IPS-18a (cell line): Measurements from ENCODE around the gene SART1.
"Not testable (repeated sequence)": the region's sequence is repeated elsewhere in the genome, so short reads cannot be mapped to it uniquely, and the experiment has no call there.

ENCODE experiments used
- H3K27ac ChIP-seq: one replicate; pipeline ENCODE4 v1.5.1; 2013; ENCODE audit warnings: low read length
- H3K27me3 ChIP-seq: one replicate; pipeline ENCODE4 v1.6.1; 2013; ENCODE audit warnings: mild to moderate bottlenecking, low read length; ENCODE audit not compliant: control insufficient read depth, insufficient read depth
- H3K36me3 ChIP-seq: one replicate; pipeline ENCODE4 v1.6.1; 2013; ENCODE audit warnings: low read depth, low read length; ENCODE audit not compliant: control insufficient read depth
- H3K4me1 ChIP-seq: one replicate; pipeline ENCODE4 v1.6.1; 2013; ENCODE audit warnings: low read depth, low read length; ENCODE audit not compliant: control insufficient read depth
- H3K4me3 ChIP-seq: one replicate; pipeline ENCODE4 v1.5.1; 2013; ENCODE audit warnings: low read length
- H3K9ac ChIP-seq: one replicate; pipeline ENCODE4 v1.6.1; 2013; ENCODE audit warnings: mild to moderate bottlenecking, low read length, moderate library complexity
- H3K9me3 ChIP-seq: one replicate; pipeline ENCODE4 v1.6.1; 2013; ENCODE audit warnings: low read depth, low read length; ENCODE audit not compliant: control insufficient read depth

The SART1 gene

GRCh38 chr11:66014804-66015453 is 53.4 kb downstream of the SART1 start:
- Histone ChIP-seq H3K36me3 (no peaks in the 10 kb centered on the region), H3K27ac (no peak overlapping the region), H3K27me3 (no peaks in the 10 kb centered on the region), H3K9me3 (no peaks in the 10 kb centered on the region), H3K4me3 (no peak overlapping the region), H3K9ac (no peak overlapping the region), H3K4me1 (no peaks in the 10 kb centered on the region)

DNA sequence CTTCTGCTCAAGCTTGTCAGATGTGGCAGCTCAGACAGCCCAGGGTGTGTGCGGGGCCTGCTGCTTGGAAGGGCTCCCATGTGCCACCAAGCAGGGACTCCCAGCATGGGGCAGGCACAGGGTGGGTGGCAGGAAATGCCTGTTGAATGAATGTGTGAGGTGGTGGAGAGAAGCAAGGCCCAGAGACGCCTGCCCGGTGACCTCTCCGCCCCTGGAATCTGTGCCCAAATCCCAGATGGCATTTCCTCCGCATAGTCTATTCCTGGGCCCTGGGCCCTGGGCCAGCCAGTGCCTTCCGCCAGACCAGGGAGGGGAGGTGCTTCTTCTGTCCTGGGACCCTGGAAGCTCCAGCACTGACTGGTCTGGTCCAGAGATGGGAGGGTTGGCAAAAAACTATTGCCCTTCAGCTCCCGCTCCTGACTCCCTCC is 53.9 kb downstream of the SART1 start:
- no peaks in the 10 kb centered on the region for H3K4me1 ChIP-seq
- no peaks in the 10 kb centered on the region for H3K9me3 ChIP-seq
- no peak overlapping the region for H3K9ac ChIP-seq
- no peak overlapping the region for H3K27ac ChIP-seq
- H3K36me3 ChIP-seq = no peaks in the 10 kb centered on the region
- H3K27me3 ChIP-seq = no peaks in the 10 kb centered on the region
- H3K4me3 ChIP-seq = no peak overlapping the region

GRCh38 chr11:66015936-66016792 is 54.6 kb downstream of the SART1 start:
- Histone ChIP-seq H3K27ac (no peak overlapping the region), H3K9ac (no peak overlapping the region), H3K4me3 (no peak overlapping the region), H3K36me3 (no peaks in the 10 kb centered on the region), H3K27me3 (no peaks in the 10 kb centered on the region), H3K9me3 (no peaks in the 10 kb centered on the region), H3K4me1 (no peaks in the 10 kb centered on the region)

DNA sequence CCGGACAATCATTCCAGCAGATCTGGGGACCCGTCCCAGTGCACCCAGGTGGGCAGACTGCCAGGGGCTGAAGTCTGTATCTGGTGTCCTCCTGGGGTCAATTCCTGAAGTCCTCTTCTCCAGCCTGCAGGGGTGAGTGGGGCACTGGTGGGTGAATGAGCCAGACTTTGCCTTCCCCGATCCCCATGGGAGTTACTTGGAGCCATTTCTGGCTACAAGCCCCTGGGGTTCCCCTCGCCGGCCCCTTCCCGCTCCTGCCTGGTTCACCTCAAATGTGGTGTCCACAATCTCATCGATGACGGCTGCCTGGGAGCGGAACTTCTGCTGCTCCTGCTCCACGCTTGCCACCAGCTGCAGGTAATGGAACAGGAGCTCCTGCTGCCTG is 55.3 kb downstream of the SART1 start:
- no peaks in the 10 kb centered on the region for H3K36me3 ChIP-seq
- no peak overlapping the region for H3K9ac ChIP-seq
- H3K4me3 ChIP-seq = no peak overlapping the region
- H3K4me1 ChIP-seq = no peaks in the 10 kb centered on the region
- H3K9me3 ChIP-seq = no peaks in the 10 kb centered on the region
- peaks cover 2% of the 10 kb centered on the region for H3K27me3 ChIP-seq
- H3K27ac ChIP-seq = no peak overlapping the region

GRCh38 chr11:66017321-66017720 is 55.8 kb downstream of the SART1 start:
- no peak overlapping the region for H3K4me3 ChIP-seq
- no peaks in the 10 kb centered on the region for H3K4me1 ChIP-seq

DNA sequence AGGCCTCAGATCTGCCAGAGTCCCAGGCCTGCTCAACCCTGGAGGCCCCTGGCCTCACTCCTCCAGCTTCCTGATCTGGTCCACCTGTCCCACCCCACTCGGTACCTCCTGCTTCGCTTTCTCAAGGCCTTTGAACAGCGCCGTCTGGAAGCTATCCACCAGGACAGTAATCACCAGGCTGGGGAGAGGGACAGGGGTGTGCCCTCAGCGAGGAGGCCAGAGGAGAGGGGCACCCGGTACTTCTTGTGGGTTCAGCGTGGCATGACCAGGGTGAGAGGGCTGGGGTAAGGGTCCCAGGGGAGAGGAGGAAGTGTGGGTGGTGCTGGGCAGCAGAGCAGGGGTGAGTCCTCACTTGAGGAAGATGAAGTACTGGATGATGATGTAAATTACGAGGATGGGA is 58.7 kb downstream of the SART1 start:
- Histone ChIP-seq H3K9ac (no peak overlapping the region), H3K9me3 (no peaks in the 10 kb centered on the region), H3K27ac (no peak overlapping the region), H3K27me3 (peaks cover 20% of the 10 kb centered on the region), H3K4me3 (no peak overlapping the region), H3K4me1 (no peaks in the 10 kb centered on the region), H3K36me3 (no peaks in the 10 kb centered on the region)

More at GRCh38 chr11:66017321-66017720, 55.8 kb downstream of the SART1 start:
- Histone ChIP-seq H3K36me3 (no peaks in the 10 kb centered on the region), H3K27ac (no peak overlapping the region), H3K9me3 (no peaks in the 10 kb centered on the region), H3K9ac (no peak overlapping the region), H3K27me3 (peaks cover 7% of the 10 kb centered on the region)

DNA sequence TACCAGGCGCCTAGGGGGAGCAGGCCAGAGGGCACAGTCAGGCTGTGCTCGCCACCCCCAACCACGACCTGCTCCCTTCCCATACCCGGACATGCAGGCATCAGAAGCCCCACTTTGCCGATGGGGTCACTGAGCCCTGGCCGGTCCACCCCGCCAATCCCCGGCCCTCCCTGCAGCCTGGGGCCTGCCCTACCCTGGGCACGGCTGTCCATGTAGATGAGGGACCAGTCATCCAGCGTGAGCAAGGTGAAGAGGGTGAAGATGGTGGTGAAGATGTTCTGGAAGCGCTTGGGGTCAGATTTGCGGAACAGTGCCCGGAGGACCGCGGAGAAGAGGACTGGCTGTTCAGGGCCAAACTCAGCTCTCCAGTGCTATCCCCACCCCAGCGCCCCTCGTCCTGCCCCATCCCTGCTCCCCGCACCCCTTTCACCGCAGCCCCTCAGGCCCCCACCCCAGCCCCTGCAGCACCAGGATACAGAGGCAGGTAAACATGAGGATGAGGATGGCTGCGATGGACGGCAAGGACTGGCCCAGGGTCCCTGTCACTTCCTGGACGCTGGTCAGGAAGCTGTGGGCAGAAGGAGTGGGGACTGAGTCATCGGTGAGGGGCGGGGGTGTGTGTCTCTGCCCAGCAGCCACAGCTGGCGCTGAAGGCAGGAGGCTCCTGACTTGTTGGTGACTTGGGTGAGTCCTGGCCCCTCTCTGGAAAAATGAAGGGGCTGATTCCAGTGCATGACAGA is 59.3 kb downstream of the SART1 start:
- Histone ChIP-seq H3K4me1 (no peaks in the 10 kb centered on the region), H3K9ac (no peak overlapping the region)

GRCh38 chr11:66022401-66023185 is 61.1 kb downstream of the SART1 start:
- Histone ChIP-seq H3K27ac (no peak overlapping the region), H3K4me1 (no peaks in the 10 kb centered on the region), H3K27me3 (peaks cover 20% of the 10 kb centered on the region), H3K9me3 (no peaks in the 10 kb centered on the region), H3K9ac (no peak overlapping the region), H3K36me3 (no peaks in the 10 kb centered on the region), H3K4me3 (no peak overlapping the region)

More for the DNA sequence above, 59.3 kb downstream of the SART1 start:
- Histone ChIP-seq H3K27me3 (peaks cover 20% of the 10 kb centered on the region), H3K9me3 (no peaks in the 10 kb centered on the region), H3K36me3 (no peaks in the 10 kb centered on the region), H3K4me3 (no peak overlapping the region), H3K27ac (no peak overlapping the region)

GRCh38 chr11:66023186-66023440 is 61.6 kb downstream of the SART1 start:
- not testable (repeated sequence) for H3K4me1 ChIP-seq, H3K9ac ChIP-seq, H3K9me3 ChIP-seq, H3K4me3 ChIP-seq, H3K36me3 ChIP-seq, H3K27ac ChIP-seq
- H3K27me3 ChIP-seq = peaks cover 20% of the 10 kb centered on the region

- Histone ChIP-seq H3K27ac (no peak within 1 kb of the TSS), H3K4me3 (no peak within 1 kb of the TSS), H3K4me1 (no peaks in the 10 kb centered on the region), H3K27me3 (peaks cover 20% of the 10 kb centered on the region), H3K9me3 (no peaks in the 10 kb centered on the region), H3K9ac (no peak within 1 kb of the TSS), H3K36me3 (no peaks in the 10 kb centered on the region)
These were observed 64.5 kb downstream of the SART1 start, which contains the start of gene CATSPER1 for GRCh38 chr11:66026017-66026529. CATSPER1 (minus strand) TSS chr11:66026479; CDS start chr11:66026379, 100 bp downstream.
